RWPE1 (cell line): ENCODE data around the gene STRN3.

Source experiments
- CTCF ChIA-PET: fragments of 350-600 bp; sonication (Branson Sonifier 250); formaldehyde crosslinking; extraction: SDS; loops from one replicate; lab custom pipeline; 2021; lab: Yijun Ruan, JAX
- POLR2A ChIA-PET: fragments of 400-600 bp; formaldehyde crosslinking; extraction: SDS; loops from one replicate; lab custom pipeline; 2020; ENCODE audit warnings: antibody characterized with exemption; ENCODE audit not compliant: low non-redundant PET; lab: Yijun Ruan, JAX
- DNase-seq: peaks from one replicate; pipeline ENCODE4 v3.0.0; 2012; ENCODE audit warnings: low spot score
- H3K27ac ChIP-seq: fragments of 450-650 bp; 2 replicates; pipeline ENCODE4 v1.5.1; 2017
- CTCF ChIP-seq: fragments of 450-650 bp; conservative IDR thresholded peaks from 2 replicates; pipeline ENCODE4 v1.5.1; 2017; ENCODE audit warnings: low read depth, mild to moderate bottlenecking

The STRN3 gene

GRCh38 chr14:30888480-30889243, 137.5 kb downstream of the STRN3 start:
- no peak for DNase-seq
- TF ChIP-seq CTCF = no peak
- H3K27ac ChIP-seq = no peak overlapping the region
- CTCF ChIA-PET = no interaction called here
- POLR2A ChIA-PET = no interaction called here

DNA sequence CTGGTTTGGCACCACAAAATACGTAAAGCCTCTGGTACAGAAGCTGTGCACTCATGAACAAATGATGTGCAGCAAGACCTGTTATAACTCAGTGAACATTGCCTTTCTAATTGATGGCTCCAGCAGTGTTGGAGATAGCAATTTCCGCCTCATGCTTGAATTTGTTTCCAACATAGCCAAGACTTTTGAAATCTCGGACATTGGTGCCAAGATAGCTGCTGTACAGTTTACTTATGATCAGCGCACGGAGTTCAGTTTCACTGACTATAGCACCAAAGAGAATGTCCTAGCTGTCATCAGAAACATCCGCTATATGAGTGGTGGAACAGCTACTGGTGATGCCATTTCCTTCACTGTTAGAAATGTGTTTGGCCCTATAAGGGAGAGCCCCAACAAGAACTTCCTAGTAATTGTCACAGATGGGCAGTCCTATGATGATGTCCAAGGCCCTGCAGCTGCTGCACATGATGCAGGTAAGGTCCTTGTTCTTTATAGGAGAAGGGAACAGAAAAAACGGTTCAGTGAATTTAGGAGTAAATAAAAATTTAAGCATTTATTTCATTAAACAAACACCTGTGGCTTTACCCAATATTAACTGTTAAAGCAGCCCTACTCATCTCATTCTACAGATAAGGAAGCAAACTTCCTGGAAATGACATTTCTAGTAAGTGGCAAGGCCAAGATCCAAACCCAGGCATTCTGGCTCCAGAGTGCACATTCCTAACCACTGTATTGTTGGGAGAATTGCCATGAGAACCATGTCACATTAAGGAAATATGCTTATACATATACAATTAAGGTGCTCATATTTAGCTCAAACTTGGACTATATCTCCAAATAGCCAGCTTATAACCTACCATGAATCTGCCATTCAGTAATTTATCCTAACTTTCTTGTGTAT, 140.1 kb downstream of the STRN3 start:
- ChIA-PET POLR2A (no interaction called here), CTCF (interaction anchor here (0.6 kb wide), 2 partner anchors 16 to 116 kb away, joined by 3 read pairs; no protein-coding TSS in a partner anchor)
- H3K27ac ChIP-seq = no peak overlapping the region
- no peak for TF ChIP-seq CTCF
- no peak for DNase-seq

DNA sequence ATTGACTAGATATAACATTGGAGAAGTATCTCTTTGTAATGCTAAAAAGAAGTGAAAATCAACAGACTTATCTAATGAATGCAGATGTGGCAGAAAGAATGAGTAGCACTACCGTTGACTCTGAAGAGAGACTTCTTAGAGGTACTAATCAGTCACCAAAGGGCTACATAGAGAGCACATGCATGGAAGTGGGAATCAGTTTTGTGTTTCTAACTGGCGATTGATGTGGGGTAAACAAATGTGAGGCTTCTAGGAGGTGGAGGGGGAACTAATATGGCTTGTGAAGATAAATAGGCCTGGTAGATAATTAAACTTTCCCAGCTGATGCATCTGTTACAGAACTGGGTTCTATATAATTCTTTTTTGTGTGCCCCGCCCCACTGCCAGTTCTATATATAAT, 141.3 kb downstream of the STRN3 start:
- no peak overlapping the region for H3K27ac ChIP-seq
- CTCF ChIA-PET = no interaction called here
- DNase-seq = no peak
- TF ChIP-seq CTCF = no peak
- POLR2A ChIA-PET = no interaction called here

DNA sequence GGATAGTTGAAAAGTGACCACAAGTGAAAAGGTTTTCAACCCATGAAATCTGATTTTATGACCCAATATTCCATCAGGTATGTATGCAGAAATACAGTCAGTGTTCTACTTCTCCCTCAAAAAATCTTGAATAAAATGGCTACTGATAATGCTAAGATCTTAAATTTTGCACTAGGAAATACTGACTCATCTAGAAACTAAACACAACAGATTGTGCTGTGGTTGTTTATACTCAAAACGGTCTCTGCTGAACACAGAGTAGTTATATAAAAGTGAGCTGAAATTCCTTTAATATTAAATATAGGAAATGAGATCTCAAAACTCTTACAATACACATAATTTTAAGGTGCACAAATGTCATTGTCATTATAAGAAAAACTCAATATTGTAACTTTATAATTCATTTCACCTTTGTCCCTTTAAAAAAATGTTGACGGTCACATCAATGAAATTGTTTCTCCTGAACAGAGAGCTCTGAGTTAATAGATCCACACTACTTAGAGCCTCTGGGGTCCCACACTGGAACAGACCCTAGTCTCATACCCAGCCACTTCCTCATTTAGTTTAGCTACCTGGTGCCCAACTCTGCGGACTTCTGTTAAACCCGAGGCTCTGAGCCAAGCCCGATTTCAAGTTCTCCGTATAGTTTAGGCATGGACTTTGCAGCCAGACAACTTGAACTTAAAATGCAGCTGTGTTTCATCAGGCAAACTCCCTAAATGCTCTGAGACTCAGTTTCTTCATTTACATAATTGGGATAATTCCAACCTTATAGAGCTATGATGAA, 142.5 kb downstream of the STRN3 start:
- H3K27ac ChIP-seq = no peak overlapping the region
- ChIA-PET CTCF (no interaction called here), POLR2A (no interaction called here)
- TF ChIP-seq CTCF = no peak
- no peak for DNase-seq

DNA sequence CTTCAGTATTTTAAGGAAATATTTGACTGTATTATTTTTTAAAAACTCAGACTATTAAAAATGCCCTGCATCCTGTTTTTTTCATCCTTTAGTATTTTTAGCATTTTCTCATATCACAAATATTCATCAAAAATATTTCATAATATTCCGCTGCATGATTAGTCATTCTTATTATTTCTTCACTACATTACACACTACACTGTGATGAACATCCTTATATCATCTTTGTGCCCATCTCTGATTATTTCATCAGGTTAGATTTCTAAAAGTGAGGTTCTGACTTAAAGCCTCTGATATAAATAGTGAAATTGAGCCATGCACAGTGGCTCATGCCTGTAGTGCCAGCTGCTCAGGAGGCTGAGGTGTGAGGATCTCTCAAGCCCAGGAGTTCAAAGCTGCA, 143.7 kb downstream of the STRN3 start:
- no peak overlapping the region for H3K27ac ChIP-seq
- no peak for DNase-seq
- ChIA-PET POLR2A (no interaction called here), CTCF (no interaction called here)
- TF ChIP-seq CTCF = no peak

GRCh38 chr14:30876692-30877091, 149.5 kb downstream of the STRN3 start:
- ChIA-PET CTCF (no interaction called here), POLR2A (no interaction called here)
- H3K27ac ChIP-seq = no peak overlapping the region
- DNase-seq = no peak
- TF ChIP-seq CTCF = no peak
